ENCODE data around the gene HMCN2.

HMCN2 gene

GRCh38 chr9:130347931-130348330 lies 82.4 kb downstream of the HMCN2 start:
- DNase-seq, result no peak

- no peak for DNase-seq
These were observed 82.8 kb downstream of the HMCN2 start for GRCh38 chr9:130348341-130348740.

- no peak for DNase-seq
These were observed 83.3 kb downstream of the HMCN2 start for GRCh38 chr9:130348881-130349280.

GRCh38 chr9:130349398-130349797 lies 83.8 kb downstream of the HMCN2 start:
- no peak for DNase-seq

GRCh38 chr9:130351343-130351742 lies 85.8 kb downstream of the HMCN2 start:
- no peak for DNase-seq

GRCh38 chr9:130352081-130352480 lies 86.5 kb downstream of the HMCN2 start:
- DNase-seq, result no peak

- DNase-seq, result no peak
These were observed 87.2 kb downstream of the HMCN2 start for GRCh38 chr9:130352586-130353285.

GRCh38 chr9:130354378-130354777 lies 88.8 kb downstream of the HMCN2 start:
- no peak for DNase-seq

GRCh38 chr9:130354806-130355205 lies 89.2 kb downstream of the HMCN2 start:
- no peak for DNase-seq

- no peak for DNase-seq
These were observed 90.5 kb downstream of the HMCN2 start for GRCh38 chr9:130356033-130356432.

- DNase-seq, result no peak
These were observed 91.5 kb downstream of the HMCN2 start for GRCh38 chr9:130356877-130357584.

- no peak for DNase-seq
These were observed 93.4 kb downstream of the HMCN2 start for GRCh38 chr9:130358928-130359327.

- DNase-seq, result no peak
These were observed 94.3 kb downstream of the HMCN2 start for GRCh38 chr9:130359819-130360218.

- DNase-seq, result no peak
These were observed 95.1 kb downstream of the HMCN2 start for GRCh38 chr9:130360672-130361071.

- no peak for DNase-seq
These were observed 96.4 kb downstream of the HMCN2 start for GRCh38 chr9:130361873-130362362.

GRCh38 chr9:130362691-130363090 lies 97.1 kb downstream of the HMCN2 start:
- no peak for DNase-seq

- no peak for DNase-seq
These were observed 98.3 kb downstream of the HMCN2 start for GRCh38 chr9:130363755-130364404.

- DNase-seq, result no peak
These were observed 99.2 kb downstream of the HMCN2 start for GRCh38 chr9:130364619-130365322.

- no peak for DNase-seq
These were observed 99.8 kb downstream of the HMCN2 start for GRCh38 chr9:130365323-130365721.

GRCh38 chr9:130366072-130366471 lies 100.5 kb downstream of the HMCN2 start:
- DNase-seq, result no peak

- DNase-seq, result no peak
These were observed 101.5 kb downstream of the HMCN2 start for GRCh38 chr9:130366888-130367550.

GRCh38 chr9:130368631-130369103 lies 103.1 kb downstream of the HMCN2 start:
- peak in 1 of 4 experiments; percentile 7 for DNase-seq
